Measurements from ENCODE around the gene NDUFS3.

The NDUFS3 gene

DNA sequence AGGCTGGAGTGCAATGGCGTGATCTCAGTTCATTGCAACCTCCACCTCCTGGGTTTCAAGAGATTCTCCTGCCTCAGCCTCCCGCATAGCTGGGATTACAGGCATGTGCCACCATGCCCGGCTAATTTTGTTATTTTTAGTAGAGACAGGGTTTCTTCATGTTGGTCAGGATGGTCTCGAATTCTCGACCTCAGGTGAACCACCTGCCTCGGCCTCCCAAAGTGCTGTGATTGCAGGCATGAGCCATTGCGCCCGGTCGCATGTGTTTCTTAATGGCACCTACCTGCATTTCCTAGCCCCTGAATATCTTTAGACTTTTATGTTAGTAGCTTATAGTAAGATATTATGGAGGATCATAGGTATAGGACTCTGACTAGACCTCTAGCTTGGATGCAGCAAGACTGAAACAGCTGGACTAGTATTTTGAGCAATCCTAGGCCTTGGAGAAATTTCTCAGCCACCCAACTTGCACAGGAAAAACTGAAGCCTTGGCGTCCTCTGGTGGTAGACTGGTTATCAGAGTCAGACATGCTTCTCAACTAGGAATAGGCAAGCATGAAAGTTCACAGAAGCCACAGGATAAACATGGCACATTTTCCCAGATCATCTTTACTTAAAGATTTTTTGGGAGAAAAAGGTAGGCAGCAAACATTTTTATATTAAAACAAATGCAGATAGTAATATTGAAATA lies 38.0 kb downstream of the NDUFS3 start:
- no peaks in the 10 kb centered on the region for H3K27me3 ChIP-seq
- H3K9ac ChIP-seq, result peak overlapping the region in 1 of 11 experiments; percentile 52; a peak in 1 of 22 replicates
- peaks cover 12 to 34% (median 17%) of the 10 kb centered on the region in 10 experiments for H3K4me1 ChIP-seq
- 0 out of 22 replicates have a peak overlapping the region, but pooled peaks of 1 of the 11 experiments have one; percentile 21 for H3K4me2 ChIP-seq
- no peaks in the 10 kb centered on the region for H3K9me3 ChIP-seq (replicated peaks in 1 of 11)
- no peak overlapping the region for H3K27ac ChIP-seq
- H4K20me1 ChIP-seq, result peaks cover 0 to 3% (median 0%) of the 10 kb centered on the region in 11 experiments; a peak in 2 of 22 replicates
- H3K4me3 ChIP-seq, result no peak overlapping the region
- H3K36me3 ChIP-seq, result peaks cover 58 to 69% (median 61%) of the 10 kb centered on the region in 11 experiments
- no peak for TF ChIP-seq Cebpa-rat (IDR thresholded peaks at IDR 0.05)

DNA sequence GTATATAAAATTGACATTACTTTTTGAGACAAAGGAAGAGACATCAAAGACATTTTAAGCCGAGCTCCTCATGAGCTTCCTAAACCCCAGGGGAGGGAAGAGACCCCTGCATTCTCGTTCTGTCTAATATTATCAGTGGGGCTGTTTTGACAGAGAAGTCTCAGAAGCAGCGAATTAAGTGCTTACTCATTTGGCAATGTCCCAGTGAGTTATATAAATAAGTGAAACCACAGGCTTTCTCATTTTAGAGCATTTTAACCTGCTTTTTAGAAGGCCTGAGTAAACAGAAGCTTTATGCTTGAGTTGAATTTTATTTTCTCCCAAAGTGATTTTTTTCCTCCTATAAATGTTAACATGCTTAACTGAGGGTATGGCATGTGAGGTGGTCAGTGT lies 38.5 kb downstream of the NDUFS3 start:
- H3K36me3 ChIP-seq, result peaks cover 63 to 74% (median 66%) of the 10 kb centered on the region in 11 experiments
- no peak overlapping the region for H3K27ac ChIP-seq
- H3K27me3 ChIP-seq, result no peaks in the 10 kb centered on the region
- H4K20me1 ChIP-seq, result peaks cover 0 to 4% (median 0%) of the 10 kb centered on the region in 11 experiments; a peak in 1 of 22 replicates
- H3K4me3 ChIP-seq, result no peak overlapping the region
- H3K9me3 ChIP-seq (replicated peaks in 1 of 11), result no peaks in the 10 kb centered on the region
- peak overlapping the region in 2 of 11 experiments; percentile 14 to 52; a peak in 1 of 22 replicates for H3K9ac ChIP-seq
- no peak for TF ChIP-seq Cebpa-rat (IDR thresholded peaks at IDR 0.05)
- peaks cover 7 to 29% (median 12%) of the 10 kb centered on the region in 10 experiments; a peak in 18 of 20 replicates for H3K4me1 ChIP-seq
- H3K4me2 ChIP-seq, result peak overlapping the region in 2 of 11 experiments; percentile 2 to 21; a peak in 2 of 22 replicates

DNA sequence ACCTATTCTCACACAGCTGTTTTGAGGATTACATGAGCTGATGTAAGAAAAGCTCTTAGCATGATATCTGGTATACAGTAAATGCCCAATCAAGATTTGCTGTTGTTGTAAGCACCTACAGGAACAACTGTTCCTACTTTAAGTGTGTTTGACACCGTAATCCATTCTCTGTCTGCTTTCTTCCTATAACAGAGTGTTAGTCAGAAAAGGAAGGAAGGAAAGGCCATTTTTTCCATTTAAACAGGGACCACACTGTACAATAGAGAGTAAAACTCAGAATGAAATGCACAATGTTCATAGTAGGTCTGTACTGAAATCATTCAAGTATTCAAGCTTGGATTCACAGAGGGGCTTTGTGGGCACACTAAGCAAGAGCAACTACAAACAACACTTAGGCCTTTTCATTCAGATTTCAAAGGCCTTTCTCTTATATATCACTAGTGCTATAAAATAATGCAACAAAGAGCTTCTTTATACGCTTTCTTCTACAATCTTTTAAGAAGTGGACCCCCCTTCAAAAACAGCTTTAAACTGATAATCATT lies 42.0 kb downstream of the NDUFS3 start:
- peaks cover 0 to 14% (median 8%) of the 10 kb centered on the region in 10 experiments; a peak in 8 of 20 replicates for H3K4me1 ChIP-seq
- TF ChIP-seq Cebpa-rat (IDR thresholded peaks at IDR 0.05), result no peak
- no peaks in the 10 kb centered on the region for H3K9me3 ChIP-seq (replicated peaks in 1 of 11)
- no peak overlapping the region for H3K4me2 ChIP-seq
- peaks cover 98 to 100% (median 100%) of the 10 kb centered on the region in 11 experiments for H3K36me3 ChIP-seq
- H3K9ac ChIP-seq, result no peak overlapping the region
- no peak overlapping the region for H3K4me3 ChIP-seq
- H3K27ac ChIP-seq, result no peak overlapping the region
- peaks cover 0 to 10% (median 0%) of the 10 kb centered on the region in 11 experiments; a peak in 2 of 22 replicates for H4K20me1 ChIP-seq
- no peaks in the 10 kb centered on the region for H3K27me3 ChIP-seq

DNA sequence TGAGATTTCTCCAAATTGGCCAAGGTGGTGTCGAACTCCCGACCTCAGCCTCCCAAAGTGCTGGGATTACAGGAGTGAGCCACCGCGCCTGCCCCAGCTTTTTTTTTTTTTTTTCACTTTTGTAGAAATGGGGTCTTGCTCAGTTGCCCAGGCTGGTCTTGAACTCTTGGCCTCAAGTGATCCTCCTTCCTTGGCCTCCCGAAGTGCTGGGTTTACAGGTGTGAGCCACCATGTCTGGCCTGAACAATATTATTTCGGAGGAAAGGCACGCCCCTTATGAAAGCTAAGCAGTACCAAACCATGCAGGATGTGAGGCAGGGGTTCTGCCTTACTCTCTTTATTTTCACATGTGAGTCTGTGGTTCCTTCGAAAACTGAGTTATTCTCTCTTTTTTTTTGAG lies 47.4 kb downstream of the NDUFS3 start:
- peaks cover 100% of the 10 kb centered on the region in 11 experiments for H3K36me3 ChIP-seq
- H3K4me2 ChIP-seq, result no peak overlapping the region
- no peak overlapping the region for H3K9ac ChIP-seq
- H3K9me3 ChIP-seq (replicated peaks in 1 of 11), result no peaks in the 10 kb centered on the region
- peaks cover 0 to 17% (median 0%) of the 10 kb centered on the region in 11 experiments; a peak in 1 of 22 replicates for H4K20me1 ChIP-seq
- no peak overlapping the region for H3K27ac ChIP-seq
- H3K27me3 ChIP-seq, result no peaks in the 10 kb centered on the region
- no peak overlapping the region for H3K4me3 ChIP-seq
- no peak for TF ChIP-seq Cebpa-rat (IDR thresholded peaks at IDR 0.05)
- H3K4me1 ChIP-seq, result no peaks in the 10 kb centered on the region

DNA sequence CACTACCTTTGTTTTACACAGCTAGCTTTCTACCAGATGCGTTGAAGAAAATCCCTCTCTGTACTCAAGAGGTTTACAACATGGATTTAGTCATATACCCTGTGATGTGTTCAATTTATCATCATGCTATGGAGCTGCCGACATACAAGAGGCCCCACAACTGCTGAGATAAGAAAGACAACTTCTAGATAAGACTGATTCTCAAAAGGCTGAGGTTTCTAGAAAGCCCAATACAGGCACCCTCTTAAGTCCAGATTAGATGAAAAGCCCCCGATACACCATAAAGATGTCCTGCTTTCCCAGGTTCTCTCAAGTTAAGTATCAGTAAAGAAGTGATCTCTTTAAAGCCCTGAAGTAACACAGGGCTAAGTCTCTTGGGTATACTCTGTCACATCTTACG lies 49.2 kb downstream of the NDUFS3 start:
- Histone ChIP-seq H3K4me3 (no peak overlapping the region), H3K27ac (no peak overlapping the region), H3K4me1 (no peaks in the 10 kb centered on the region), H3K9me3 (replicated peaks in 1 of 11) (no peaks in the 10 kb centered on the region), H3K9ac (no peak overlapping the region), H4K20me1 (peaks cover 0 to 26% (median 0%) of the 10 kb centered on the region in 11 experiments; a peak in 1 of 22 replicates), H3K4me2 (no peak overlapping the region), H3K27me3 (no peaks in the 10 kb centered on the region), H3K36me3 (peaks cover 100% of the 10 kb centered on the region in 11 experiments)
- TF ChIP-seq Cebpa-rat (IDR thresholded peaks at IDR 0.05), result no peak

DNA sequence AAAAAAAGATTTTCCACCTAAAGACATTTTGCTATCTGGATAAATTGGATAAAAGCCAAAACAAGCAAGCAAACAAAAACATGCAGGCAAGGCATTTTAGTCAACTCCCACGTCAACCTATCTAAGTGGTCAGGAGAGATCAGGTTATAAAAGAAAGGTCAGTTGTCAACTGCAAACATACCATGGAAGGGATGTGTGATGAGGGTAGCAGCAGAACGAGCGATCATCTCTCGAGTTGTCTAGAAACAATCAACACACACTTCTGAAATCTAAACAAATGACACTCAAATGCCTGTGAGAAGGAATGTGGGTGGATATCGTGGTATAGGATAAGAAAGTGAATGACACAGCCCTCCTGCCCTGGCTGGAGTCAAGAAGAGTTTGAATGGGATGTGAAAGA lies 52.6 kb downstream of the NDUFS3 start:
- Histone ChIP-seq H3K9me3 (replicated peaks in 1 of 11) (no peaks in the 10 kb centered on the region), H3K27ac (no peak overlapping the region), H3K27me3 (no peaks in the 10 kb centered on the region), H3K4me1 (no peaks in the 10 kb centered on the region), H3K9ac (no peak overlapping the region), H3K4me3 (no peak overlapping the region), H3K36me3 (peaks cover 95 to 99% (median 99%) of the 10 kb centered on the region in 11 experiments), H4K20me1 (peaks cover 0 to 19% (median 0%) of the 10 kb centered on the region in 11 experiments; a peak in 2 of 22 replicates), H3K4me2 (no peak overlapping the region)
- no peak for TF ChIP-seq Cebpa-rat (IDR thresholded peaks at IDR 0.05)
